Upper lobe of left lung (tissue), 6 donors: ENCODE results near the gene CELSR1. TPM values are rescaled to one million over a fixed set of nuclear protein-coding genes. Genes with fewer than 3 reads are reported as not detected.

Source experiments
- ATAC-seq, 2 donors: fragments of 200-7000 bp; cut with Tn5 transposase; one replicate each; pipeline ENCODE4 v1.9.1; 2022; ENCODE audit warnings: mild to moderate bottlenecking in 2 of 2, moderate library complexity in 2 of 2; ENCODE audit not compliant: low FRiP score in 2 of 2
- DNase-seq, 2 donors: peaks; one replicate each; pipeline ENCODE4 v3.0.0-alpha.2; 2019 to 2020
- H3K27ac ChIP-seq, 4 donors: fragments of 200-600 bp; sonication (generic); one replicate each; pipeline ENCODE4 v1.5.1; 2016 to 2019
- H3K27me3 ChIP-seq, 4 donors: fragments of 200-600 bp; sonication (generic); one replicate each; pipeline ENCODE4 v1.5.1; 2017 to 2019
- H3K36me3 ChIP-seq, 4 donors: fragments of 200-600 bp; sonication (generic); one replicate each; pipeline ENCODE4 v1.5.1; 2016 to 2019
- H3K4me1 ChIP-seq, 4 donors: fragments of 200-600 bp; sonication (generic); one replicate each; pipeline ENCODE4 v1.5.1; 2018 to 2019
- H3K4me3 ChIP-seq, 4 donors: fragments of 200-600 bp; sonication (generic); one replicate each; pipeline ENCODE4 v1.5.1; 2017 to 2019; ENCODE audit warnings: mild to moderate bottlenecking in 2 of 4, moderate library complexity in 1 of 4
- H3K9me3 ChIP-seq, 4 donors: fragments of 200-600 bp; sonication (generic); one replicate each; pipeline ENCODE4 v1.5.1; 2018 to 2019
- CTCF ChIP-seq, 6 experiments: fragments of 450-650 bp in 4 of 6; fragments of 200-600 bp in 2 of 6; sonication (generic) in 2 of 6; IDR thresholded peaks; one replicate each; pipeline ENCODE4 v1.5.1; 2016 to 2019; ENCODE audit warnings: antibody characterized with exemption in 6 of 6
- EP300 ChIP-seq, 4 donors: sonication (generic); formaldehyde crosslinking; IDR thresholded peaks; one replicate each; pipeline ENCODE4 v1.5.1; 2017; ENCODE audit warnings: antibody characterized with exemption in 4 of 4, control low read depth in 2 of 4
- POLR2A ChIP-seq, 4 donors: fragments of 450-650 bp; IDR thresholded peaks; one replicate each; pipeline ENCODE4 v1.5.1; 2016 to 2017; ENCODE audit warnings: antibody characterized with exemption in 4 of 4, mild to moderate bottlenecking in 2 of 4
- POLR2AphosphoS5 ChIP-seq, 2 donors: sonication (generic); formaldehyde crosslinking; IDR thresholded peaks; one replicate each; pipeline ENCODE4 v1.5.1; 2017; ENCODE audit warnings: antibody characterized with exemption in 2 of 2
- whole genome bisulfite sequencing, 2 donors: methylation state at CpG; one replicate each; pipeline ENCODE4 v1.1.5; 2017 to 2018; 5-methylcytosine and 5-hydroxymethylcytosine counted together
- total RNA-seq, 6 donors: library from RNA; depleted of rRNA in 4 of 6; stranded (reverse); fragments of >200 nt in 4 of 6; gene quantifications; one replicate each; pipeline versions ENCODE4 v1.1.0 to v1.2.1, GENCODE V29; 2016 to 2021
- donor health status: DM: no; HTN: no; CAD: no; lungs with moderate emphysema.
- donor health status: DM: no; HTN: yes; CAD: no; lungs with severe emphysema.

The CELSR1 gene
- total RNA-seq, 6 donors from 2014 or later, result 45.1 to 145 (median 80.1) TPM

GRCh38 chr22:46569848-46570695, 32.7 kb upstream of the CELSR1 start:
- no peaks in the 10 kb centered on the region for H3K27me3 ChIP-seq
- no peak for TF ChIP-seq POLR2A (IDR thresholded peaks at IDR 0.05)
- no peak for TF ChIP-seq CTCF (IDR thresholded peaks at IDR 0.05)
- TF ChIP-seq POLR2AphosphoS5 (IDR thresholded peaks at IDR 0.05), result no peak
- TF ChIP-seq EP300 (IDR thresholded peaks at IDR 0.05), result no peak
- H3K36me3 ChIP-seq, result no peaks in the 10 kb centered on the region
- peaks cover under 1 to 6% (median 4%) of the 10 kb centered on the region in 4 donors for H3K4me1 ChIP-seq
- no peak overlapping the region for H3K4me3 ChIP-seq
- H3K27ac ChIP-seq, result no peak overlapping the region
- ATAC-seq, result no peak
- H3K9me3 ChIP-seq, result peaks cover 0 to 12% (median 3%) of the 10 kb centered on the region in 4 donors
- DNase-seq, result no peak
- WGBS, 2 donors, result 87 to 91% methylated on average over 8 to 17 of the region's 17 CpGs

GRCh38 chr22:46569055-46569847, 31.8 kb upstream of the CELSR1 start:
- DNase-seq, result no peak
- 81 to 84% methylated on average over 23 of the region's 23 CpGs for WGBS, 2 donors
- peak in 1 of 2 donors; percentile 11 for ATAC-seq
- Histone ChIP-seq H3K36me3 (no peaks in the 10 kb centered on the region), H3K9me3 (peaks cover 0 to 12% (median 3%) of the 10 kb centered on the region in 4 donors), H3K4me1 (peaks cover 0 to 4% (median under 1%) of the 10 kb centered on the region in 4 donors), H3K27me3 (no peaks in the 10 kb centered on the region), H3K4me3 (no peak overlapping the region), H3K27ac (no peak overlapping the region)
- no peak for TF ChIP-seq POLR2A (IDR thresholded peaks at IDR 0.05)
- TF ChIP-seq EP300 (IDR thresholded peaks at IDR 0.05), result no peak
- no peak for TF ChIP-seq POLR2AphosphoS5 (IDR thresholded peaks at IDR 0.05)
- no peak for TF ChIP-seq CTCF (IDR thresholded peaks at IDR 0.05)

GRCh38 chr22:46568102-46568809, 30.8 kb upstream of the CELSR1 start:
- H3K4me1 ChIP-seq, result peaks cover 5 to 10% (median 10%) of the 10 kb centered on the region in 4 donors
- ATAC-seq, result no peak
- TF ChIP-seq POLR2A (IDR thresholded peaks at IDR 0.05), result no peak
- no peak for TF ChIP-seq EP300 (IDR thresholded peaks at IDR 0.05)
- TF ChIP-seq CTCF (IDR thresholded peaks at IDR 0.05), result no peak
- no peak for TF ChIP-seq POLR2AphosphoS5 (IDR thresholded peaks at IDR 0.05)

GRCh38 chr22:46567471-46567870, 30.1 kb upstream of the CELSR1 start:
- ATAC-seq (no peak), DNase-seq (no peak)
- no peaks in the 10 kb centered on the region for H3K36me3 ChIP-seq
- H3K9me3 ChIP-seq, result peaks cover 0 to 12% (median 3%) of the 10 kb centered on the region in 4 donors
- TF ChIP-seq POLR2AphosphoS5 (IDR thresholded peaks at IDR 0.05), result no peak
- TF ChIP-seq POLR2A (IDR thresholded peaks at IDR 0.05), result no peak
- TF ChIP-seq EP300 (IDR thresholded peaks at IDR 0.05), result no peak
- TF ChIP-seq CTCF (IDR thresholded peaks at IDR 0.05), result no peak
- no peaks in the 10 kb centered on the region for H3K27me3 ChIP-seq
- H3K4me1 ChIP-seq, result peaks cover 6 to 12% (median 10%) of the 10 kb centered on the region in 4 donors
- no peak overlapping the region for H3K4me3 ChIP-seq
- H3K27ac ChIP-seq, result no peak overlapping the region
- 100% methylated on average over 1 of the region's 1 CpG for WGBS, 2 donors

More at GRCh38 chr22:46568102-46568809, 30.8 kb upstream of the CELSR1 start:
- H3K4me3 ChIP-seq, result no peak overlapping the region
- H3K27ac ChIP-seq, result no peak overlapping the region
- 53 to 67% methylated on average over 6 to 7 of the region's 7 CpGs for WGBS, 2 donors
- H3K27me3 ChIP-seq, result no peaks in the 10 kb centered on the region
- H3K9me3 ChIP-seq, result peaks cover 0 to 12% (median 3%) of the 10 kb centered on the region in 4 donors
- H3K36me3 ChIP-seq, result no peaks in the 10 kb centered on the region
- no peak for DNase-seq
